Sigmoid colon (tissue), 4 donors: ENCODE results near the gene PIN1.

Experiments
- CTCF ChIP-seq, 4 experiments: fragments of 450-650 bp in 3 of 4; fragments of 200-600 bp in 1 of 4; IDR thresholded peaks; one replicate each; pipeline ENCODE4 v1.5.1; 2016 to 2019; ENCODE audit warnings: antibody characterized with exemption in 4 of 4, mild to moderate bottlenecking in 3 of 4, moderate library complexity in 2 of 4
- POLR2A ChIP-seq, 2 donors: fragments of 450-650 bp; IDR thresholded peaks; one replicate each; pipeline ENCODE4 v1.6.1; 2016; ENCODE audit warnings: antibody characterized with exemption in 2 of 2, mild to moderate bottlenecking in 2 of 2, moderate library complexity in 2 of 2
- POLR2AphosphoS5 ChIP-seq, 4 donors: sonication (generic); formaldehyde crosslinking; IDR thresholded peaks; one replicate each; pipeline ENCODE4 v1.6.1; 2017; ENCODE audit warnings: antibody characterized with exemption in 4 of 4

GRCh38 chr19:9828551-9829063 lies 6.5 kb upstream of the PIN1 start:
- TF ChIP-seq CTCF (IDR thresholded peaks at IDR 0.05) (no peak), POLR2A (IDR thresholded peaks at IDR 0.05) (no peak), POLR2AphosphoS5 (IDR thresholded peaks at IDR 0.05) (no peak)
